DMS153 treated with DMSO at 0.1 percent for 48 hours (cell line): ENCODE results near the gene COL4A1.
"Not testable (repeated sequence)": the region's sequence is repeated elsewhere in the genome, so short reads cannot be mapped to it uniquely, and the experiment has no call there.

Source experiments
- DNase-seq: peaks from one replicate; lab custom pipeline; 2025; ENCODE audit not compliant: unreplicated experiment; lab: John Stamatoyannopoulos, UW

The COL4A1 gene

GRCh38 chr13:110124201-110124940, 182.6 kb downstream of the COL4A1 start:
- no peak for DNase-seq

- DNase-seq = peak; percentile 54
Observed at GRCh38 chr13:110123041-110123809, 183.7 kb downstream of the COL4A1 start.

GRCh38 chr13:110121422-110122083, 185.4 kb downstream of the COL4A1 start:
- no peak for DNase-seq

GRCh38 chr13:110119935-110120905, 186.7 kb downstream of the COL4A1 start:
- no peak for DNase-seq

- no peak for DNase-seq
Observed at GRCh38 chr13:110118106-110118505, 188.9 kb downstream of the COL4A1 start.

- no peak for DNase-seq
Observed at GRCh38 chr13:110116072-110116487, 190.9 kb downstream of the COL4A1 start.

- DNase-seq = no peak
Observed at GRCh38 chr13:110115591-110115990, 191.4 kb downstream of the COL4A1 start.

GRCh38 chr13:110114316-110114715, 192.6 kb downstream of the COL4A1 start:
- DNase-seq = no peak

- no peak for DNase-seq
Observed at GRCh38 chr13:110113284-110113764, 193.6 kb downstream of the COL4A1 start.

- DNase-seq = not testable (repeated sequence)
Observed at GRCh38 chr13:110112379-110112778, 194.6 kb downstream of the COL4A1 start.

GRCh38 chr13:110110783-110111182, 196.2 kb downstream of the COL4A1 start:
- DNase-seq = no peak

GRCh38 chr13:110109910-110110309, 197.0 kb downstream of the COL4A1 start:
- DNase-seq = no peak

- no peak for DNase-seq
Observed at GRCh38 chr13:110109140-110109783, 197.7 kb downstream of the COL4A1 start.

GRCh38 chr13:110108348-110109139, 198.4 kb downstream of the COL4A1 start:
- DNase-seq = peak; percentile 91

GRCh38 chr13:110107568-110108347, 199.2 kb downstream of the COL4A1 start:
- no peak for DNase-seq

- DNase-seq = no peak
Observed at GRCh38 chr13:110106726-110107125, 200.2 kb downstream of the COL4A1 start.

GRCh38 chr13:110105136-110105535, 201.8 kb downstream of the COL4A1 start:
- DNase-seq = no peak

GRCh38 chr13:110103534-110103933, 203.4 kb downstream of the COL4A1 start:
- no peak for DNase-seq
